Mesodermal cell (in vitro differentiated cells): ENCODE results near the gene G3BP2.
"Not testable (repeated sequence)": the region's sequence is repeated elsewhere in the genome, so short reads cannot be mapped to it uniquely, and the experiment has no call there.

Source experiments
- H3K27ac ChIP-seq: 2 replicates; pipeline ENCODE4 v1.7.0; 2013; ENCODE audit warnings: mild to moderate bottlenecking, low read depth, low read length, moderate library complexity; ENCODE audit not compliant: severe bottlenecking
- H3K36me3 ChIP-seq: 2 replicates; pipeline ENCODE4 v1.7.1; 2013; ENCODE audit warnings: mild to moderate bottlenecking, low read length, moderate library complexity; ENCODE audit not compliant: control insufficient read depth, insufficient read depth
- H3K4me1 ChIP-seq: one replicate; pipeline ENCODE4 v1.7.1; 2013; ENCODE audit warnings: mild to moderate bottlenecking, low read length; ENCODE audit not compliant: insufficient read depth, control insufficient read depth, poor library complexity, severe bottlenecking
- H3K4me3 ChIP-seq: 2 replicates; pipeline ENCODE4 v1.7.0; 2013; ENCODE audit warnings: low read length, control low read depth, mild to moderate bottlenecking; ENCODE audit not compliant: insufficient read depth, poor library complexity, severe bottlenecking; ENCODE audit errors: extremely low read depth
- H3K9me3 ChIP-seq: 2 replicates; pipeline ENCODE4 v1.7.1; 2013; ENCODE audit warnings: mild to moderate bottlenecking, low read length, moderate library complexity; ENCODE audit not compliant: control insufficient read depth
- WGBS, 2 experiments: methylation state at CpG; one replicate each; pipeline ENCODE4 v1.1.5; 2013; ENCODE audit warnings: missing lambda C conversion rate in 2 of 2; ENCODE audit not compliant: insufficient coverage in 2 of 2; 5-methylcytosine and 5-hydroxymethylcytosine counted together

G3BP2 gene

DNA sequence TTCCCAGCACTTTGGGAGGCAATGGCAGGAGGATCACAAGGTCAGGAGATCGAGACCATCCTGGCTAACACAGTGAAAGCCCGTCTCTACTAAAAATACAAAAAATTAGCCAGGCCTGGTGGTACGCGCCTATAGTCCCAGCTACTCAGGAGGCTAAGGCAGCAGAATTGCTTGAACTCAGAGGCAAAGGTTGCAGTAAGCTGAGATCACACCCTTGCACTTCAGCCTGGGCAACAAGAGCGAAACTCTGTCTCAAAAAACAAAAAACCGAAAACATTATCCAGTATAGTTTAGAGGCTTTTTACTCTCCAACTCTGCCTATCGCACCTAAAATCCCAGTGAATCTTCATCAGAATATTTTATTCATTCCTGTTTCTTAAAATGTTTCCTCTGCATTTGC, 5.6 kb downstream of the G3BP2 start:
- not testable (repeated sequence) for H3K4me3 ChIP-seq, H3K9me3 ChIP-seq, H3K27ac ChIP-seq, H3K4me1 ChIP-seq
- WGBS, 2 experiments: 86 to 89% methylated on average over 7 of the region's 7 CpGs
- H3K36me3 ChIP-seq: peaks cover 14% of the 10 kb centered on the region

DNA sequence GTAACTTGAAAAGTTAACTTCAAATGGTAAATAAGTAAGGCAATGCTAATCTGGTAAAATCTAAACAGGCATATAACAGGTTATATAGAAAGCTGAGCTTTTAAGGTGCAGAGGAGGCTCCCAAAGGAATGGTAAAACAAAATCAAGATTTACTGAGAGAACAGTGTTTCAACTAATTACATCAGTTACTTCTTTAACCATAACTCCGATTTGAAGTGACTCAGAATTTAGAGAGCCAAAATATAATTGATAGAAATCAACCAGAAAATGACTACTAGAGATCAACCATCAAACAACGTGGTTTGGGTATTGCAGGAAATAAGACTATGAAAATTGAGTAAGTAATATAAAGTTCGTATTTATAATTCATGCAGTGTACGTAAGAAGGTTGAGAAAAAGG, 6.9 kb downstream of the G3BP2 start:
- Histone ChIP-seq H3K36me3 (peaks cover 25% of the 10 kb centered on the region), H3K4me3 (no peak overlapping the region), H3K27ac (no peak overlapping the region), H3K9me3 (no peaks in the 10 kb centered on the region), H3K4me1 (no peaks in the 10 kb centered on the region)
- WGBS, 2 experiments: no CpG with 5 or more reads among the region's 4 CpGs

DNA sequence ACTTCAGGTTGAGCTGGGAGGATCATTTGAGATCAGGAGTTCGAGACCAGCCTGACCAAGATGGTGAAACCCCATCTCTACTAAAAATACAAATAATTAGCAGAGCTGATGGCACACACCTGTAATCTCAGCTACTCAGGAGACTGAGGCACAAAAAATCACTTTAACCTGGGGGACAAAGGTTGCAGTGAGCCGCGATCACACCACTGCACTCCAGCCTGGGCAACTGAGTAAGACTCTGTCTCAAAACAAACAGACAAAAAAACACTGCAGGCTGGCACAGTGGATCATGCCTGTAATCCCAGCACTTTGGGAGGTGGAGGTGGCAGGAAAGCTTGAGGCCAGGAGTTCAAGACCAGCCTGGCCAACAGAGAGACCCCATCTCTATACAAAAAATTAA, 8.6 kb downstream of the G3BP2 start:
- peaks cover 27% of the 10 kb centered on the region for H3K36me3 ChIP-seq
- H3K4me1 ChIP-seq, H3K27ac ChIP-seq, H3K9me3 ChIP-seq, H3K4me3 ChIP-seq: not testable (repeated sequence)
- 90% methylated on average over 2 of the region's 3 CpGs; no CpG with 5 or more reads in 1 of the 2 experiments for WGBS, 2 experiments

DNA sequence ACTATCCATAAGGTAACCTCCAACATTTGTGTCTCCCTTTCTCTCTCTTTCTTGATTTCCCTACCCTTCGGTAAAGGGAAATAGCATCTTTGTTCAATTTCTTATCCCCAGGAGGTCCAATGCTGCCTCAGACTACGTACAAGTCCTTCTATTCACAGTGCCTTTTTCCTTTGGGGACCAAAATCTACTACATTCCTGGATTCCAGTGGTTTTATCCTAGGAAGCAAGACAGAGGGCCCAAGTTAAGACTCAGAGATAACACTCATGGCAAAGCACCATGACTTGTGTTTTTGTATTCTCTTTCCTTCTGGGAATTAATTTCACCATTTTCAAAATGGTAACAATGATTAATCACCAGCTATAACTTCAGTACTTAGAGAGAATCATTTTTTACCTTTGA, 10.6 kb downstream of the G3BP2 start:
- Histone ChIP-seq H3K4me3 (no peak overlapping the region), H3K4me1 (peaks cover 3% of the 10 kb centered on the region), H3K27ac (no peak overlapping the region), H3K9me3 (no peaks in the 10 kb centered on the region), H3K36me3 (peaks cover 37% of the 10 kb centered on the region)
- 97 to 100% methylated on average over 2 of the region's 2 CpGs for WGBS, 2 experiments

DNA sequence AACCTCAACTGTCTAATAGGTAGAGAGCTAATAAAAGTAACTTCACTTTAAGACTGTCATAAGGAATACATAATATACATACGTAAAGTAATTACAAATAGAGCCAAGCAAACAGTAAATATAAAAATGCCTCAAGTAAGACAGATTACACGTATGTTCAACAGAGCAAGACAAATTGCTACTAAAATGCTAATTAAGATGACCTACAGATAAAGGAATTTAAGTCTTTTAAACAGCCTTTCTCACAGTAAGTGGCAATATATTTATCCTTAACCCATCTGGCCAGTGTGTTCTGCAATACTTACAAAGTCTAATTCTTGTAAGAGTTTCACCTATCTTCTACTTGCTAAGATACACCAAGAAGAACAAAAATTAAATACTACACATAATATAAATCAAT, 12.7 kb downstream of the G3BP2 start:
- no peak overlapping the region for H3K27ac ChIP-seq
- peaks cover 3% of the 10 kb centered on the region for H3K4me1 ChIP-seq
- no peak overlapping the region for H3K4me3 ChIP-seq
- peaks cover 54% of the 10 kb centered on the region for H3K36me3 ChIP-seq
- H3K9me3 ChIP-seq: no peaks in the 10 kb centered on the region
- WGBS, 2 experiments: no CpG with 5 or more reads among the region's 2 CpGs

DNA sequence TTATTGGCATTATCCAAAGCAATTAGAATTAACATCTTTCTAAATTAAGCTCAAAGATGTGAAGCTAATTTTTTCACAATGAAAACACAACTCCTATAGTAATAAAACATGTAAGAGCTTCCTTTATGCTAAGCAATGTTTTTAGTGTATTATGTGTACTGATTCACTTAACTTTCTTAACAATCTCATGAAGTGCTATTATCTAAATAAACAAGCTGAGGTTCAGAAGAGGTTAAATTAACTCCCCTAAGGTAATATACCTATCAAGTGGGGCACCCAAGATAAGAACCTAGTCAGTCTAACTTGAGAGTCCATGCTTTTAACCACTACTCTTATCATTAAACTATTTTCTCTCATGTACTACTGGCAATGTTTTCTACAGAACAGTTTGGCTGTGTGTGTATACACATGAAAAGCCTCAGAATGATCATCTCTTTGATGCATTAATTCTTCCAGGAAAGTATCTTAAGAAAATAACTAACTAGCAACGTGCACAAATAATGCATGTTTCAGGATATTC, 13.6 kb downstream of the G3BP2 start:
- H3K4me3 ChIP-seq: no peak overlapping the region
- H3K9me3 ChIP-seq: no peaks in the 10 kb centered on the region
- WGBS, 2 experiments: no CpG with 5 or more reads among the region's 1 CpG
- H3K4me1 ChIP-seq: peaks cover 3% of the 10 kb centered on the region
- no peak overlapping the region for H3K27ac ChIP-seq
- H3K36me3 ChIP-seq: peaks cover 60% of the 10 kb centered on the region

DNA sequence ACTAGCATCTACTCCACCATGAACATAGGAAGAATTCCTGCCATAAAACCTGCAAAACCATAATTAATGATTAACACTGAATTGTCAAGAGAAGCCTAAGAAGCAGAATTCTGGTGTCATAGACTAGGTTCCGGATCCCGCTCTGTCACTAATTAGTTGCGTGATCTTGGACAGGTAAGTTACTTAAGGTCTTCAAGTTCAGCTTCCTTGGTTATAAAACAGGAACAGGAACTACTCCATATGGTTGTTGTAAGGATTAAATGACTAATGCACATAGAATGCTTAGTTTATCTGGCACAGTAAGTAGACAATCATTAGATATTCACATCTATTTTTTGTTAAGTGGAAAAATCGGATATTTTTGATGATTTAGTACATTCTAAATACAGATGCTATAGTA, 14.3 kb downstream of the G3BP2 start:
- 93 to 100% methylated on average over 1 to 3 of the region's 4 CpGs for WGBS, 2 experiments
- Histone ChIP-seq H3K36me3 (peaks cover 67% of the 10 kb centered on the region), H3K27ac (no peak overlapping the region), H3K4me1 (peaks cover 3% of the 10 kb centered on the region), H3K9me3 (no peaks in the 10 kb centered on the region), H3K4me3 (no peak overlapping the region)

DNA sequence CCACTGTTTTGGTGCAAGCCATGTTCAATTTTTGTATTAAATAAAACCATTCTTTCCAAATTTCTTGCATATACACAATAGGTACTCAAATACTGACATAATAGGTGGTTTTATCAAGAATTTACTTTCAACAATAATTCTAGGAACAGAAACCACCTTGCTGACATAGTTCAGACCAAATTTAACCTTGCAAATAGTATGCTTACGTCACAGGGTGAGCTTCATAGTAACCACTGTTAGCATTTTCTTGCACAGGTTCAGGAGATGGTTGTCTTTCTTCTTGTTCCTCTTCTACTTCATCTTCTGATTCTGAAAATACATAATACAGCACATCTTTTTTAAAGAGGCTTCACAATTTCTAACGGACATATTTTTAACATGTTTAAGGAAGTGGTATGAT, 17.6 kb downstream of the G3BP2 start:
- Histone ChIP-seq H3K4me1 (peaks cover 3% of the 10 kb centered on the region), H3K4me3 (no peak overlapping the region), H3K27ac (no peak overlapping the region), H3K36me3 (peaks cover 66% of the 10 kb centered on the region), H3K9me3 (no peaks in the 10 kb centered on the region)
- WGBS, 2 experiments: 100% methylated on average over 1 of the region's 2 CpGs

DNA sequence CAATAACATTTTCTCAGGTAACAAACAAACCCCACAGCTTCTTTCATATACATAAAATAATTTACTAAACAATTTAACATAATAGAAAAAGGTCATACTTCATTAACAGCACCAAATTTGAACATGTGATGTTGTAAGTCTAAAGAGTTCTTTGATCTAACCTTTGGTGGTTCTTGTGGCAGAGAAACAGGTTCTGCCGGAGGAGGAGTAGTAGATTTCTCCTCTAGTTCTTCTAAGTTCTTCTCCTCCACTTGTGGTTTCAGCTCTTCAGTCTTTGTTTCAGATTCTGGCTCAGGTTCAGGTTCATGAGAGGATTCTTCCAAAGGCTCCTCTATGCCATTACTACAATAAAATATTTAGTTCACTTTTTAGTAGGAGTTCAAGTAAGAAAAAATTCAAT, 18.3 kb downstream of the G3BP2 start:
- H3K9me3 ChIP-seq: no peaks in the 10 kb centered on the region
- no peak overlapping the region for H3K27ac ChIP-seq
- H3K36me3 ChIP-seq: peaks cover 73% of the 10 kb centered on the region
- WGBS, 2 experiments: no CpG with 5 or more reads among the region's 1 CpG
- H3K4me3 ChIP-seq: no peak overlapping the region
- H3K4me1 ChIP-seq: no peaks in the 10 kb centered on the region

DNA sequence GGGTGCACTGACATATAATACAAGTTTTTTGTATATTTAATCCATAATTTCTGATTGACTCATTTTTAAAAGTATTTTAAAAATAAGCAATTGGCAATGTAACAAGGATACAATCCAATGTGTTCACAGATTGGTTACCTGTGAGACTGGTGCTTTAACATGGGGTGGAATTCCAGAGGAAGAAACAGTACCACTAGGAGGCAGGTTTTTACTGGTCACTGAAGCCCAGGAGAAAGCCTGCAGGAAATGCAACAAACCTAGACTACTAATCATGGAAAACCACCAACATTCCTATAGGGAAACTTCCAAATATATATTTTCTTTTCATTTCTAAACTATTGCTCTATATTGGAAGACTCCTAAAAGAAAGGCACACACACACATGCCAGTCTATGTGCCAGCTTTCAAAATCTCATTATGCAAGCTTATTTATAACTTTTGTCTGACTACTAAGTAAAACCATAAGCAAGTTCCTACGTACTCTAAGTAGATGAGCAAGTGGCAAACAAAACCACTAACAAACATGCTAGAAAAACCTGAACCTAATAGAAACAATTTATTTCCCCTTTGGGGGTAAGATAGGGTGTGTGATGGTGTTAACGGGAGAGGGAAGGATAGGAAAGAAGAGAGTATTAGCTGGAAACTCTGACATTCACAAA, 19.2 kb downstream of the G3BP2 start:
- H3K4me1 ChIP-seq: no peaks in the 10 kb centered on the region
- H3K4me3 ChIP-seq: no peak overlapping the region
- no peaks in the 10 kb centered on the region for H3K9me3 ChIP-seq
- H3K36me3 ChIP-seq: peaks cover 82% of the 10 kb centered on the region
- no peak overlapping the region for H3K27ac ChIP-seq
- WGBS, 2 experiments: no CpG with 5 or more reads among the region's 2 CpGs

DNA sequence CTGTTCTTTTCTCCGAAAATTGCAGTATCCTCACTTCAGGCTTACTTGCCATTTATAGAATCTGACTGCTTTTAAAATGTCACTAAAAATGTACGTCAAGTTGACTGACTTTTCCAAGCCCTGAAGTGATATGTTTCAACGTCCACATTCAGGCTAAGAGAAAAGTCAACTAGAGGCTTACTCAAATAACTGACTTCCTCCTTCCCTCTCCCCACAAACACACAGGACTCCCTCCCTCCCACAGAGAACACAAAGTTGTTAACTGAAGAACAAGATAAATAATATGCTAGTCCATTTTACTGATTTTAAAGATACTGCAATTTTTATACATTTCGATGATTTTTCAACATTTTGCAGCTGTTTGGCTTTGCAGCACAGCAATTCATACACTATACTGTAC, 29.1 kb downstream of the G3BP2 start:
- H3K27ac ChIP-seq: no peak overlapping the region
- no peaks in the 10 kb centered on the region for H3K9me3 ChIP-seq
- no peak overlapping the region for H3K4me3 ChIP-seq
- 87 to 94% methylated on average over 2 to 3 of the region's 4 CpGs for whole genome bisulfite sequencing, 2 experiments
- H3K4me1 ChIP-seq: no peaks in the 10 kb centered on the region
- H3K36me3 ChIP-seq: peaks cover 65% of the 10 kb centered on the region
